Measurements from ENCODE around the gene PLA2G1B. TPM values are rescaled to one million over a fixed set of nuclear protein-coding genes. Genes with fewer than 3 reads are reported as not detected.

PLA2G1B gene
- total RNA-seq, 3 donors from 2014 or later: not detected

- DNase-seq (ENCODE audit: low spot score in 2 of 2): no peak
- Histone ChIP-seq H3K9me3 (no peaks in the 10 kb centered on the region), H3K4me1 (no peaks in the 10 kb centered on the region), H3K4me3 (no peak overlapping the region), H3K27me3 (no peaks in the 10 kb centered on the region), H3K36me3 (no peaks in the 10 kb centered on the region), H3K27ac (no peak overlapping the region)
- no peak for TF ChIP-seq POLR2A (IDR thresholded peaks at IDR 0.05)
- TF ChIP-seq, protein P1, sequence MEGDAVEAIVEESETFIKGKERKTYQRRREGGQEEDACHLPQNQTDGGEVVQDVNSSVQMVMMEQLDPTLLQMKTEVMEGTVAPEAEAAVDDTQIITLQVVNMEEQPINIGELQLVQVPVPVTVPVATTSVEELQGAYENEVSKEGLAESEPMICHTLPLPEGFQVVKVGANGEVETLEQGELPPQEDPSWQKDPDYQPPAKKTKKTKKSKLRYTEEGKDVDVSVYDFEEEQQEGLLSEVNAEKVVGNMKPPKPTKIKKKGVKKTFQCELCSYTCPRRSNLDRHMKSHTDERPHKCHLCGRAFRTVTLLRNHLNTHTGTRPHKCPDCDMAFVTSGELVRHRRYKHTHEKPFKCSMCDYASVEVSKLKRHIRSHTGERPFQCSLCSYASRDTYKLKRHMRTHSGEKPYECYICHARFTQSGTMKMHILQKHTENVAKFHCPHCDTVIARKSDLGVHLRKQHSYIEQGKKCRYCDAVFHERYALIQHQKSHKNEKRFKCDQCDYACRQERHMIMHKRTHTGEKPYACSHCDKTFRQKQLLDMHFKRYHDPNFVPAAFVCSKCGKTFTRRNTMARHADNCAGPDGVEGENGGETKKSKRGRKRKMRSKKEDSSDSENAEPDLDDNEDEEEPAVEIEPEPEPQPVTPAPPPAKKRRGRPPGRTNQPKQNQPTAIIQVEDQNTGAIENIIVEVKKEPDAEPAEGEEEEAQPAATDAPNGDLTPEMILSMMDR (IDR thresholded peaks at IDR 0.05): no peak
- no peak for TF ChIP-seq POLR2AphosphoS5 (IDR thresholded peaks at IDR 0.05)
- intact Hi-C loops (cut with DNase I; ENCODE audit: low total_unique reads): no loop called here
Observed at GRCh38 chr12:120358412-120359100, 31.0 kb upstream of the PLA2G1B start.

- peak overlapping the region in 1 of 3 donors; percentile 44 for H3K4me3 ChIP-seq
- no peaks in the 10 kb centered on the region for H3K9me3 ChIP-seq
- H3K36me3 ChIP-seq: no peaks in the 10 kb centered on the region
- no peaks in the 10 kb centered on the region for H3K4me1 ChIP-seq
- no peak for TF ChIP-seq POLR2AphosphoS5 (IDR thresholded peaks at IDR 0.05)
- no peak for TF ChIP-seq POLR2A (IDR thresholded peaks at IDR 0.05)
- TF ChIP-seq, protein P1 (IDR thresholded peaks at IDR 0.05): no peak
- no peak for DNase-seq (ENCODE audit: low spot score in 2 of 2)
- H3K27ac ChIP-seq: no peak overlapping the region
- H3K27me3 ChIP-seq: no peaks in the 10 kb centered on the region
- intact Hi-C loops (cut with DNase I; ENCODE audit: low total_unique reads): no loop called here
Observed at GRCh38 chr12:120357104-120357503, 29.5 kb upstream of the PLA2G1B start.

DNA sequence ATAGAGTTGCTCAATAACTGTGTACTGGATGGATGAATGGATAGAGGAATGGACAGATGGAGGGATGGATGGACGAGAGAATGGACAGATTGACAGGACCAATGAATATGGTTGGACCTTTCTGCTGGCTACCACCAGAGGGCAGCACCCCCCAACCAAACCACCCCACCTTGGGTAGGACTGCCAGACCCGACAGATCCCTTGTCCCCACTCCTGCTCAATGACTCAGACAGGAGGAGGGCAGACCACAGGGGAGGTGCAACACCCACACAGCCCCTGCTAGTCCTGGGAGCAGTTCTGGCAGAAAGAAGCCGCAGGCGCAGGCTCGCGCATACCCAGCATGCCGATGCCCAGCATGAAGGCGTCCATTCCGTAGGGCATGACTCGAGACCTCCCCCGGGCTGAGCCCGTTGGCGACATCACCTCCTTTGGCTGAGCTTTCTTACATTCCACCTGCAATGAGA lies 29.0 kb upstream of the PLA2G1B start:
- intact Hi-C loops (cut with DNase I; ENCODE audit: low total_unique reads): loop anchor here (1.0 kb wide), 1 partner anchor 18 kb away; no protein-coding TSS in a partner anchor
- Histone ChIP-seq H3K9me3 (no peaks in the 10 kb centered on the region), H3K27ac (no peak overlapping the region), H3K4me1 (no peaks in the 10 kb centered on the region), H3K4me3 (peak overlapping the region in 1 of 3 donors; percentile 44), H3K36me3 (no peaks in the 10 kb centered on the region), H3K27me3 (no peaks in the 10 kb centered on the region)
- TF ChIP-seq POLR2AphosphoS5 (IDR thresholded peaks at IDR 0.05) (peak in 1 of 3 donors; percentile 35), POLR2A (IDR thresholded peaks at IDR 0.05) (no peak)
- TF ChIP-seq, protein P1 (IDR thresholded peaks at IDR 0.05): peak; percentile 78 to 92 (median 81)
- peak; percentile 82 to 86 for DNase-seq (ENCODE audit: low spot score in 2 of 2)

- intact Hi-C loops (cut with DNase I; ENCODE audit: low total_unique reads): no loop called here
- Histone ChIP-seq H3K27ac (no peak overlapping the region), H3K4me3 (no peak overlapping the region), H3K27me3 (no peaks in the 10 kb centered on the region), H3K36me3 (no peaks in the 10 kb centered on the region), H3K9me3 (no peaks in the 10 kb centered on the region), H3K4me1 (no peaks in the 10 kb centered on the region)
- TF ChIP-seq POLR2A (IDR thresholded peaks at IDR 0.05): no peak
- no peak for TF ChIP-seq POLR2AphosphoS5 (IDR thresholded peaks at IDR 0.05)
- TF ChIP-seq, protein P1 (IDR thresholded peaks at IDR 0.05): no peak
- no peak for DNase-seq (ENCODE audit: low spot score in 2 of 2)
Observed at GRCh38 chr12:120353556-120354317, 26.2 kb upstream of the PLA2G1B start.

- no peaks in the 10 kb centered on the region for H3K36me3 ChIP-seq
- H3K27ac ChIP-seq: no peak overlapping the region
- no peak overlapping the region for H3K4me3 ChIP-seq
- no peaks in the 10 kb centered on the region for H3K4me1 ChIP-seq
- intact Hi-C loops (cut with DNase I; ENCODE audit: low total_unique reads): no loop called here
- H3K9me3 ChIP-seq: no peaks in the 10 kb centered on the region
- no peak for DNase-seq (ENCODE audit: low spot score in 2 of 2)
- TF ChIP-seq POLR2A (IDR thresholded peaks at IDR 0.05) (no peak), POLR2AphosphoS5 (IDR thresholded peaks at IDR 0.05) (no peak)
- TF ChIP-seq, protein P1 (IDR thresholded peaks at IDR 0.05): no peak
- no peaks in the 10 kb centered on the region for H3K27me3 ChIP-seq
Observed at GRCh38 chr12:120353136-120353535, 25.6 kb upstream of the PLA2G1B start.
